ENCODE measurements around the gene TMEM270. TPM values are rescaled to one million over a fixed set of nuclear protein-coding genes. Genes with fewer than 3 reads are reported as not detected.

The TMEM270 gene
- total and polyA plus RNA-seq, 2 donors (not counting 1 experiment from before 2014, with no cell fraction given) = not detected

DNA sequence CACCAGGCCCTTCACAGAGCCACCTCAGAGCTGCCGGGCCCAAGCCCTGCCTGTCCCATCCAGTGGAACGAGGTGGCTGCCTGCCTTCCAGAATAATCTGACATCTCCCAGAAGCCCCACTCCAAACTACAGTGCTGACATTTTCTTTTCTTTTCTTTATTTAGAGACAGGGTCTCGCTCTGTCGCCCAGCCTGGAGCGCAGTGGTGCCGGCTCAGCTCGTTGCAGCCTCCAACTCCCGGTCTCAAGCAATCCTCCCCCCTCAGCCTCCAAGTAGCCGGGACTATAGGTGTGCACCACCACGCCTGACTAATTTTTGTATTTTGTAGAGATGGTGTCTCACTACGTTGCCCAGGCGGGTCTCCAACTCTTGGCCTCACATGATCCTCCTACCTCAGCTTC is 346 bp downstream of the TMEM270 start:
- H3K27ac Mint-ChIP-seq = no peak overlapping the region
- DNase-seq = no peak
- no peaks in the 10 kb centered on the region for H3K9me3 Mint-ChIP-seq (ENCODE audit: insufficient read depth)
- Histone ChIP-seq H3K36me3 (replicated peaks in 1 of 2; ENCODE audit: control extremely low read depth in 1 of 2, control insufficient read depth in 1 of 2, extremely low read depth in 1 of 2, insufficient read depth in 2 of 2, low read length in 1 of 2) (no peaks in the 10 kb centered on the region), H3K4me3 (ENCODE audit: control extremely low read depth in 1 of 5, extremely low read depth in 1 of 5, insufficient read depth in 1 of 5, low read depth in 2 of 5, low read length in 4 of 5) (no peak overlapping the region), H3K4me2 (replicated peaks; ENCODE audit: low read depth, low read length, poor library complexity, severe bottlenecking) (no peak overlapping the region), H3K9ac (ENCODE audit: low read length) (no peak overlapping the region), H3K9me3 (ENCODE audit: control extremely low read depth in 1 of 3, control insufficient read depth in 2 of 3, insufficient read depth in 1 of 3, low read length in 2 of 3) (no peaks in the 10 kb centered on the region), H3K79me2 (ENCODE audit: control insufficient read depth, insufficient read depth, low read length) (no peaks in the 10 kb centered on the region), H3K4me1 (ENCODE audit: control insufficient read depth in 2 of 2, insufficient read depth in 2 of 2, low read length in 2 of 2) (no peaks in the 10 kb centered on the region), H3K27me3 (replicated peaks in 1 of 4; ENCODE audit: control extremely low read depth in 1 of 4, control insufficient read depth in 3 of 4, insufficient read depth in 4 of 4, low read length in 3 of 4) (no peaks in the 10 kb centered on the region), H2AFZ (ENCODE audit: insufficient read depth, low read depth, low read length, poor library complexity, severe bottlenecking) (no peak overlapping the region), H3K27ac (ENCODE audit: low read length in 2 of 2) (no peak overlapping the region), H4K20me1 (ENCODE audit: control insufficient read depth, insufficient read depth, low read length, poor library complexity, severe bottlenecking) (no peaks in the 10 kb centered on the region)
- no peaks in the 10 kb centered on the region for H3K4me1 Mint-ChIP-seq
- H3K27me3 Mint-ChIP-seq = peaks cover 14% of the 10 kb centered on the region
- no peak for TF ChIP-seq EZH2 (IDR thresholded peaks at IDR 0.05; ENCODE audit: borderline replicate concordance, insufficient read depth, low read depth, low read length, poor library complexity, severe bottlenecking)
- TF ChIP-seq, protein P1, sequence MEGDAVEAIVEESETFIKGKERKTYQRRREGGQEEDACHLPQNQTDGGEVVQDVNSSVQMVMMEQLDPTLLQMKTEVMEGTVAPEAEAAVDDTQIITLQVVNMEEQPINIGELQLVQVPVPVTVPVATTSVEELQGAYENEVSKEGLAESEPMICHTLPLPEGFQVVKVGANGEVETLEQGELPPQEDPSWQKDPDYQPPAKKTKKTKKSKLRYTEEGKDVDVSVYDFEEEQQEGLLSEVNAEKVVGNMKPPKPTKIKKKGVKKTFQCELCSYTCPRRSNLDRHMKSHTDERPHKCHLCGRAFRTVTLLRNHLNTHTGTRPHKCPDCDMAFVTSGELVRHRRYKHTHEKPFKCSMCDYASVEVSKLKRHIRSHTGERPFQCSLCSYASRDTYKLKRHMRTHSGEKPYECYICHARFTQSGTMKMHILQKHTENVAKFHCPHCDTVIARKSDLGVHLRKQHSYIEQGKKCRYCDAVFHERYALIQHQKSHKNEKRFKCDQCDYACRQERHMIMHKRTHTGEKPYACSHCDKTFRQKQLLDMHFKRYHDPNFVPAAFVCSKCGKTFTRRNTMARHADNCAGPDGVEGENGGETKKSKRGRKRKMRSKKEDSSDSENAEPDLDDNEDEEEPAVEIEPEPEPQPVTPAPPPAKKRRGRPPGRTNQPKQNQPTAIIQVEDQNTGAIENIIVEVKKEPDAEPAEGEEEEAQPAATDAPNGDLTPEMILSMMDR (IDR thresholded peaks at IDR 0.05) = no peak
- intact Hi-C loops (cut with micrococcal nuclease) = no loop called here
- POLR2A ChIA-PET = no interaction called here
- ATAC-seq (ENCODE audit: low read depth) = no peak
- no peak overlapping the region for H3K4me3 Mint-ChIP-seq
- 93% methylated on average over 7 of the region's 12 CpGs for WGBS (ENCODE audit: insufficient coverage)
- CTCF ChIA-PET = interaction anchor here (0.6 kb wide), 1 partner anchor 32 kb away, joined by 3 read pairs; no protein-coding TSS in a partner anchor

GRCh38 chr7:73864981-73865711 is 4.2 kb downstream of the TMEM270 start:
- Histone ChIP-seq H3K27ac (ENCODE audit: low read length in 2 of 2) (no peak overlapping the region), H3K9ac (ENCODE audit: low read length) (no peak overlapping the region), H3K4me2 (replicated peaks; ENCODE audit: low read depth, low read length, poor library complexity, severe bottlenecking) (no peak overlapping the region), H3K27me3 (replicated peaks in 1 of 4; ENCODE audit: control extremely low read depth in 1 of 4, control insufficient read depth in 3 of 4, insufficient read depth in 4 of 4, low read length in 3 of 4) (no peaks in the 10 kb centered on the region), H3K4me3 (ENCODE audit: control extremely low read depth in 1 of 5, extremely low read depth in 1 of 5, insufficient read depth in 1 of 5, low read depth in 2 of 5, low read length in 4 of 5) (no peak overlapping the region), H2AFZ (ENCODE audit: insufficient read depth, low read depth, low read length, poor library complexity, severe bottlenecking) (no peak overlapping the region), H3K4me1 (ENCODE audit: control insufficient read depth in 2 of 2, insufficient read depth in 2 of 2, low read length in 2 of 2) (no peaks in the 10 kb centered on the region), H4K20me1 (ENCODE audit: control insufficient read depth, insufficient read depth, low read length, poor library complexity, severe bottlenecking) (no peaks in the 10 kb centered on the region), H3K9me3 (ENCODE audit: control extremely low read depth in 1 of 3, control insufficient read depth in 2 of 3, insufficient read depth in 1 of 3, low read length in 2 of 3) (no peaks in the 10 kb centered on the region), H3K79me2 (ENCODE audit: control insufficient read depth, insufficient read depth, low read length) (no peaks in the 10 kb centered on the region), H3K36me3 (replicated peaks in 1 of 2; ENCODE audit: control extremely low read depth in 1 of 2, control insufficient read depth in 1 of 2, extremely low read depth in 1 of 2, insufficient read depth in 2 of 2, low read length in 1 of 2) (no peaks in the 10 kb centered on the region)
- ATAC-seq (ENCODE audit: low read depth) = no peak
- Mint-ChIP-seq H3K9me3 (ENCODE audit: insufficient read depth) (no peaks in the 10 kb centered on the region), H3K27me3 (no peaks in the 10 kb centered on the region), H3K4me1 (no peaks in the 10 kb centered on the region), H3K4me3 (no peak overlapping the region), H3K27ac (no peak overlapping the region)
- no peak for DNase-seq
- intact Hi-C loops (cut with micrococcal nuclease) = no loop called here
- ChIA-PET POLR2A (no interaction called here), CTCF (interaction anchor here (1.0 to 1.4 kb wide), 2 partner anchors 162 to 535 kb away, joined by 3 to 11 read pairs; no protein-coding TSS in a partner anchor)
- TF ChIP-seq, protein P1 (IDR thresholded peaks at IDR 0.05) = no peak
- TF ChIP-seq EZH2 (IDR thresholded peaks at IDR 0.05; ENCODE audit: borderline replicate concordance, insufficient read depth, low read depth, low read length, poor library complexity, severe bottlenecking) = no peak
- WGBS (ENCODE audit: insufficient coverage) = 82% methylated on average over 4 of the region's 8 CpGs

All from B cell (primary cell).